Activated naive CD8-positive, alpha-beta T cell treated with anti-CD3 and anti-CD28 coated beads, Interleukin-2, amount 50 U/mL, for 24 hours (primary cell): ENCODE data around the gene PYM1.

Experiments used
- ATAC-seq: fragments of 150-1000 bp; cut with Tn5 transposase; one replicate; pipeline ENCODE4 v1.10.0; 2021
- DNase-seq: peaks from one replicate; pipeline ENCODE4 v3.0.0; 2021
- H3K27ac Mint-ChIP-seq: one replicate; pipeline ENCODE4 v1.8.0; 2021; ENCODE audit warnings: mild to moderate bottlenecking, mixed read lengths
- H3K27me3 Mint-ChIP-seq: one replicate; pipeline ENCODE4 v1.8.0; 2021; ENCODE audit warnings: mixed read lengths
- H3K36me3 Mint-ChIP-seq: one replicate; pipeline ENCODE4 v1.8.0; 2021; ENCODE audit warnings: low read depth, mixed read lengths
- H3K4me1 Mint-ChIP-seq: one replicate; pipeline ENCODE4 v1.8.0; 2021; ENCODE audit warnings: mixed read lengths
- H3K4me3 Mint-ChIP-seq: one replicate; pipeline ENCODE4 v1.8.0; 2021; ENCODE audit warnings: mild to moderate bottlenecking, moderate library complexity, mixed read lengths
- H3K9me3 Mint-ChIP-seq: one replicate; pipeline ENCODE4 v1.8.0; 2021; ENCODE audit warnings: mixed read lengths

PYM1 gene

GRCh38 chr12:55927588-55928502 is at the start of gene PYM1:
PYM1 (minus strand) TSS chr12:55927894; CDS start chr12:55927761, 133 bp downstream.
- Mint-ChIP-seq H3K9me3 (no peaks in the 10 kb centered on the region), H3K4me3 (peak within 1 kb of the TSS; percentile 93), H3K27ac (peak within 1 kb of the TSS; percentile 94), H3K36me3 (peaks cover 27% of the 10 kb centered on the region), H3K27me3 (peaks cover 2% of the 10 kb centered on the region), H3K4me1 (peaks cover 58% of the 10 kb centered on the region)
- peak; percentile 30 for ATAC-seq
- peak; percentile 73 for DNase-seq

DNA sequence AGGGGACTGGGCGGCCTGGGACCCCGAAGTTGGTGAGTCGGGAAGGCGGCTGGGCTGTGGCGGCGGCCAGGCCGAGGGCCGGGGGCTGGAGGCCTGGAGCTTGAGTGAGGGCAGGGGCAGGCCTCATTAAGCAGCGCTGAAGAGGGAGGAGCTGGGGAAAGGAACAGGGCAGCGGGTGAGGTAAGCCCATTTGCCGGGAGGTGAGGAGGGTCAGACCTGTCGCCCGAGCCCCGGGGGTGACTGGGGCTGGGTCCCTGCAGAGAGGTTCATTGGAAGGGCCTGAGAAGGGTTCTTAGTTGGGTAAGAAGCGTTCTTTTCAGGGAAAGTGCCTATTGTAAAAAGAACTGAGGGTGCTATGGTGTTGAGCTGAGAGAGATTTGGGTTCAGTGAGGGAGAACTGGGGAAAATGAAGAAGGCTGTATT is 46.6 kb upstream of the PYM1 start:
- Mint-ChIP-seq H3K27me3 (no peaks in the 10 kb centered on the region), H3K4me1 (peaks cover 14% of the 10 kb centered on the region), H3K9me3 (no peaks in the 10 kb centered on the region), H3K36me3 (peaks cover 17% of the 10 kb centered on the region), H3K27ac (no peak overlapping the region), H3K4me3 (no peak overlapping the region)
- peak; percentile 11 for ATAC-seq
- peak; percentile 45 for DNase-seq

- Mint-ChIP-seq H3K4me1 (peaks cover 16% of the 10 kb centered on the region), H3K27me3 (no peaks in the 10 kb centered on the region), H3K4me3 (no peak within 1 kb of the TSS), H3K27ac (no peak within 1 kb of the TSS), H3K9me3 (no peaks in the 10 kb centered on the region), H3K36me3 (peaks cover 20% of the 10 kb centered on the region)
- DNase-seq (peak; percentile 96), ATAC-seq (peak; percentile 95)
Observed at GRCh38 chr12:55973599-55974307, 46.1 kb upstream of the PYM1 start, which contains the start of gene RAB5B. RAB5B (plus strand) TSS chr12:55974078; CDS start chr12:55986961, 12,883 bp downstream.

GRCh38 chr12:55972911-55973598 is 45.4 kb upstream of the PYM1 start:
- no peak overlapping the region for H3K27ac Mint-ChIP-seq
- no peaks in the 10 kb centered on the region for H3K9me3 Mint-ChIP-seq
- H3K36me3 Mint-ChIP-seq = peaks cover 26% of the 10 kb centered on the region
- no peaks in the 10 kb centered on the region for H3K27me3 Mint-ChIP-seq
- no peak for ATAC-seq
- no peak overlapping the region for H3K4me3 Mint-ChIP-seq
- no peak for DNase-seq
- peaks cover 23% of the 10 kb centered on the region for H3K4me1 Mint-ChIP-seq

GRCh38 chr12:55972456-55972855 is 44.8 kb upstream of the PYM1 start:
- no peaks in the 10 kb centered on the region for H3K9me3 Mint-ChIP-seq
- ATAC-seq (no peak), DNase-seq (no peak)
- H3K36me3 Mint-ChIP-seq = peaks cover 28% of the 10 kb centered on the region
- no peaks in the 10 kb centered on the region for H3K27me3 Mint-ChIP-seq
- no peak overlapping the region for H3K4me3 Mint-ChIP-seq
- no peak overlapping the region for H3K27ac Mint-ChIP-seq
- peaks cover 29% of the 10 kb centered on the region for H3K4me1 Mint-ChIP-seq

GRCh38 chr12:55972042-55972441 is 44.3 kb upstream of the PYM1 start:
- no peaks in the 10 kb centered on the region for H3K9me3 Mint-ChIP-seq
- no peak for DNase-seq
- peaks cover 27% of the 10 kb centered on the region for H3K4me1 Mint-ChIP-seq
- H3K27me3 Mint-ChIP-seq = no peaks in the 10 kb centered on the region
- H3K36me3 Mint-ChIP-seq = peaks cover 28% of the 10 kb centered on the region
- no peak overlapping the region for H3K27ac Mint-ChIP-seq
- no peak for ATAC-seq
- H3K4me3 Mint-ChIP-seq = no peak overlapping the region

GRCh38 chr12:55970775-55971174 is 43.1 kb upstream of the PYM1 start:
- Mint-ChIP-seq H3K27me3 (no peaks in the 10 kb centered on the region), H3K36me3 (peaks cover 28% of the 10 kb centered on the region), H3K9me3 (no peaks in the 10 kb centered on the region), H3K27ac (no peak overlapping the region), H3K4me3 (no peak overlapping the region), H3K4me1 (peaks cover 31% of the 10 kb centered on the region)
- DNase-seq (no peak), ATAC-seq (no peak)

DNA sequence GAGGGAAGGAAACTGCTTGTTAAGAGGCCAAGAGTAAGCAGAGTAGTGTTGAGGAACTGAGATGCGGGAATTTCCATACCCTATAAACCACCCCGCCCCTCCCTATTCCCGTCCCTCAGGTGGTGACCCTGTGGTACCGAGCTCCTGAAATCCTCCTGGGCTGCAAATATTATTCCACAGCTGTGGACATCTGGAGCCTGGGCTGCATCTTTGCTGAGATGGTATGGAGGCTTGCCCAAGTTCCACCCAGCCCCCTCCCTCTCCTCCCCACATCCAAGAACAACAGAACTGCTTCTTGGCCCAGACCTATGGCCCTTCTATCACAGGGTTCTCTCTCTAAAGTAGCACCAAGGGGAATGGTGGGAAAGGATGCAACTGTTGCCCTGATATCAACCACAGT is 41.7 kb upstream of the PYM1 start:
- DNase-seq = no peak
- H3K36me3 Mint-ChIP-seq = peaks cover 25% of the 10 kb centered on the region
- H3K9me3 Mint-ChIP-seq = no peaks in the 10 kb centered on the region
- peak overlapping the region; percentile 97 for H3K4me3 Mint-ChIP-seq
- peaks cover 32% of the 10 kb centered on the region for H3K4me1 Mint-ChIP-seq
- no peaks in the 10 kb centered on the region for H3K27me3 Mint-ChIP-seq
- no peak overlapping the region for H3K27ac Mint-ChIP-seq
- no peak for ATAC-seq

DNA sequence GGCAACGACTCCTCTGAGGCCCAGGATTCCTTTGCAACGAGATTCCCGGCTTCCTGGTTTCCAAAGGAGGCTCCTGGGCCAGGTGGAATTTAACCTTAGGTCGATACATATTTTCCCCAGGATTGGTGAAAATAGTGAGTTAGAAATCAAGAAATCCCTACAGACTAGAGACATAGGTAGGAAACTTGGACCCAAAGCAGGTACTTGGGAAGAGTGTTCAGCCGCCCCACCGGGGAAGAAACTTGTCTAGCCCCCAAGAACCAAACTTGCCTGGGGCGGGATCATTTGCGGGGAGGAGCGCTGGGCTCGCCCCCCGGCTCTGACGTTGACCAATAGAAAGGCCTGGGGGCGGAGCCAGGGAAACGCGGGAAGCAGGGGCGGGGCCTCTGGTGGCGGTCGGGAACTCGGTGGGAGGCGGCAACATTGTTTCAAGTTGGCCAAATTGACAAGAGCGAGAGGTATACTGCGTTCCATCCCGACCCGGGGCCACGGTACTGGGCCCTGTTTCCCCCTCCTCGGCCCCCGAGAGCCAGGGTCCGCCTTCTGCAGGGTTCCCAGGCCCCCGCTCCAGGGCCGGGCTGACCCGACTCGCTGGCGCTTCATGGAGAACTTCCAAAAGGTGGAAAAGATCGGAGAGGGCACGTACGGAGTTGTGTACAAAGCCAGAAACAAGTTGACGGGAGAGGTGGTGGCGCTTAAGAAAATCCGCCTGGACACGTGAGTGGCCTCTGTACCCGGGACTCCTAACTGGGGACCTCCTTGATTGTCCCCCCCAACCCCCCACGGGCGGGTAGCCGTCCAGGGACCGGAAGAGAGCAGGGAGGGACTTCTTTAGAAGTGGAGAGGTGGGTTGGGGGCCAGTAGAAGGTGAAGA is 39.0 kb upstream of the PYM1 start, which contains the start of gene CDK2:
Gene CDK2 (plus strand): TSS at position 423 of the 874 bp plus-strand sequence. CDS start 179 bp downstream, at position 602.
- ATAC-seq (peak; percentile 95), DNase-seq (peak; percentile 97)
- Mint-ChIP-seq H3K9me3 (no peaks in the 10 kb centered on the region), H3K27me3 (no peaks in the 10 kb centered on the region), H3K27ac (peak within 1 kb of the TSS; percentile 89), H3K36me3 (peaks cover 25% of the 10 kb centered on the region), H3K4me3 (peak within 1 kb of the TSS; percentile 97), H3K4me1 (peaks cover 32% of the 10 kb centered on the region)

GRCh38 chr12:55965941-55966407 is 38.3 kb upstream of the PYM1 start, which contains the start of gene PMEL:
PMEL (minus strand) TSS chr12:55966042; CDS start chr12:55966011, 31 bp downstream.
- no peaks in the 10 kb centered on the region for H3K27me3 Mint-ChIP-seq
- peaks cover 21% of the 10 kb centered on the region for H3K36me3 Mint-ChIP-seq
- H3K4me1 Mint-ChIP-seq = peaks cover 32% of the 10 kb centered on the region
- no peak for ATAC-seq
- no peaks in the 10 kb centered on the region for H3K9me3 Mint-ChIP-seq
- H3K27ac Mint-ChIP-seq = peak within 1 kb of the TSS; percentile 89
- DNase-seq = no peak
- H3K4me3 Mint-ChIP-seq = peak within 1 kb of the TSS; percentile 97

DNA sequence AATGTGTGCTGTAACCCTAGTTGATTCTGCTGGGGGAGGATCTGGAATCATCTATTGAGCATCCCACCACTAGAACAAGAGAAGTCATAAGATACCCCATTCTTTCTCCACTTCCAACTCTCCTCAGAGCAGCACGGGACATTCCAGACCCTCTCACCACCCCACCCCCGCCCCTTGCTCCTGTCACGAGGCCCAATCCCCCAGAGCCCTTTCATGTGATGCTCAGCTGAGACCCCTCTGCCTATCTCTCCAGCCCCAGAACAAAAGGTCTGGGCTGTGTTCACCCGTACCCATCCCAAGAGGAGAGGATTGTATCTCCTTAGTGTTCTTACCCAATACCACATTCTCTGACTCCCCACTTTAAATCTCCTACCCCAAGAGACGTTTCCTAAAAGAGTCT is 37.5 kb upstream of the PYM1 start:
- Mint-ChIP-seq H3K4me3 (no peak overlapping the region), H3K36me3 (peaks cover 17% of the 10 kb centered on the region), H3K27me3 (no peaks in the 10 kb centered on the region), H3K27ac (peak overlapping the region; percentile 10), H3K4me1 (peaks cover 29% of the 10 kb centered on the region), H3K9me3 (no peaks in the 10 kb centered on the region)
- ATAC-seq (no peak), DNase-seq (no peak)

DNA sequence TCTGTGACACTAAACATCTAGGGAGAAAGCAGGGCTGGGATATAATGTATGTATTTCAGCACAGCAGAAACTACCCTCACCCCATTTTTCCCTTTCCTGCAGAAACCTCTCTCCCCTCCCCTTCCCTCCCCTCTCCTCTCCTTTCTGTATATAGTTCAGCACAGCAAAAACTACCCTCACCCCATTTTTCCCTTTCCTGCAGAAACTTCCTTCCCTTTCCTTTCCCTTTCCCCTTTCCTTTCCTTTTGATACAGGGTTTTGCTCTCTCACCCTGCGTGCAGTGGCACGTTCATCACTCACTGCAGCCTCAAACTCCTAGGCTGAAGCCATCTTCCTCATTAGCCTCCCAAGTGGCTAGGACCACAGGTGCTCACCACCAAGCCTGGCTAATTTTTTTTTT is 36.1 kb upstream of the PYM1 start:
- Mint-ChIP-seq H3K27me3 (no peaks in the 10 kb centered on the region), H3K9me3 (no peaks in the 10 kb centered on the region), H3K4me1 (peaks cover 27% of the 10 kb centered on the region), H3K4me3 (no peak overlapping the region), H3K27ac (no peak overlapping the region), H3K36me3 (peaks cover 10% of the 10 kb centered on the region)
- no peak for ATAC-seq
- no peak for DNase-seq

DNA sequence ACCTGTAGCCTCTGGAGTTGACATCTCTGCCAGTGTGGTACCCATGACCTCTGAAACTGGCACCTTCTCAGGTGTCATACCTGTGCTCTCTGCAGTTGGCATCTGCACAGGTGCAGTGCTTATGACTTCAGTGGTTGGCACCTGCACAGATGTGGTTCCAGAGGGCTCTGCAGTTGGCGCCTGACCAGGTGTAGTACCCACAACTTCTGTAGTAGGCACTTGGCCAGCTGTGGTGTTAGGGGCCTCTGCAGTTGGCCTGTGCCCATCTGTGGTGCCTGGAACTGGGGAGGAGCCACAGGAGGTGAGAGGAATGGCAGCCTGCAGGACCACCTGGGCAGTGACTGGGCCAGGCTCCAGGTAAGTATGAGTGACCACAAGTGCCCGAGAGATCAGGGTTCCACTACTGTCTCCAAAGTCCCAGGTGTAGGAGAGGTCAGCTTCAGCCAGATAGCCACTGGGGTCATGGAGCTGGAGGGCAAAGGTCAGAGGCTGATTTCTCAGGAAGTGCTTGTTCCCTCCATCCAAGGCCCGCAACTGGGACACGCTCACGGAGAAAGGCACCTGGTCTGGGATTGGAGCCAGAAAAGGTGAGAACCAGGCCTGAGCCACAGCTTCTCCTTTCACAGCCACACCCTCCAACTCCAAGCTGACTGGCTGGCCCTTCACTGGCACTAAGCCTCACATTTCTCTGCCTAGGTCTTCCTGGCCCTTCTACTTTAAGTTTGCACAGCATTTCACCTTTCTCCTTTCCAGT is 29.6 kb upstream of the PYM1 start:
- H3K36me3 Mint-ChIP-seq = peaks cover 21% of the 10 kb centered on the region
- no peak overlapping the region for H3K4me3 Mint-ChIP-seq
- H3K27ac Mint-ChIP-seq = no peak overlapping the region
- no peak for ATAC-seq
- H3K27me3 Mint-ChIP-seq = no peaks in the 10 kb centered on the region
- H3K4me1 Mint-ChIP-seq = peaks cover 9% of the 10 kb centered on the region
- no peaks in the 10 kb centered on the region for H3K9me3 Mint-ChIP-seq
- no peak for DNase-seq
